K562 (cell line): ENCODE measurements around the gene COMMD4. TPM values are rescaled to one million over a fixed set of nuclear protein-coding genes. Genes with fewer than 3 reads are reported as not detected.

ENCODE experiments used
- ATAC-seq: fragments of 200-7000 bp; cut with Tn5 transposase; 3 replicates; pipeline ENCODE4 v1.9.1; 2020; ENCODE audit warnings: moderate library complexity
- BruUV-seq: library from RNA; stranded (reverse); fragments of 400-500 nt; replicated peaks from 2 replicates; lab custom pipeline; 2021; lab: Mats Ljungman, UMichigan
- CTCF ChIA-PET: fragments of 300-600 bp; formaldehyde crosslinking; extraction: SDS; loops from one replicate; lab custom pipeline; 2021; ENCODE audit warnings: low intra/inter-chr PET ratio; lab: Yijun Ruan, JAX
- POLR2A ChIA-PET: fragments of 300-600, 350-650 bp; sonication (Branson Sonifier 250); formaldehyde crosslinking; extraction: SDS; loops from one replicate; lab custom pipeline; 2021; ENCODE audit warnings: antibody characterized with exemption, inconsistent platforms; lab: Yijun Ruan, JAX
- DNase-seq, 4 experiments: peaks; one replicate each; pipeline versions ENCODE4 v3.0.0 to v3.0.0-alpha.2; 2011 to 2018; ENCODE audit warnings: low spot score in 3 of 4, mixed read lengths in 3 of 4; ENCODE audit errors: extremely low read depth in 1 of 4
- FAIRE-seq: peaks from 2 replicates; lab custom pipeline; 2011; peaks lifted over from hg19 to GRCh38; lab: Jason Lieb, UNC
- H2AFZ ChIP-seq: 2 replicates; pipeline ENCODE4 v1.6.0; 2011; ENCODE audit warnings: low read depth, low read length, control low read depth, inconsistent platforms
- H3K27ac ChIP-seq: fragments of 200-600 bp; 3 replicates; pipeline ENCODE4 v1.8.0; 2011; ENCODE audit warnings: low read depth, mild to moderate bottlenecking, control low read depth, inconsistent platforms, low read length, moderate library complexity, mixed read lengths; ENCODE audit errors: extremely low read depth
- H3K27me3 ChIP-seq, 2 experiments: fragments of 300-600 bp in 1 of 2; 2 replicates in 1 of 2; 3 replicates in 1 of 2; pipeline versions ENCODE4 v1.6.0 to v1.8.0; 2011; ENCODE audit warnings: inconsistent platforms in 2 of 2, low read length in 2 of 2, mild to moderate bottlenecking in 1 of 2, mixed read lengths in 1 of 2, moderate library complexity in 1 of 2; ENCODE audit not compliant: control insufficient read depth in 2 of 2, insufficient read depth in 2 of 2
- H3K36me3 ChIP-seq: fragments of 300-600 bp; 3 replicates; pipeline ENCODE4 v1.8.0; 2011; ENCODE audit warnings: mild to moderate bottlenecking, low read length, inconsistent platforms; ENCODE audit not compliant: control insufficient read depth, insufficient read depth
- H3K4me1 ChIP-seq, 2 experiments: fragments of 200-600 bp in 1 of 2; replicated peaks in 1 of 2; 2 replicates in 1 of 2; 3 replicates in 1 of 2; pipeline versions ENCODE4 v1.5.1 to v1.8.0; 2011; ENCODE audit warnings: inconsistent platforms in 2 of 2, low read length in 2 of 2, mild to moderate bottlenecking in 1 of 2, mixed read lengths in 1 of 2, moderate library complexity in 1 of 2; ENCODE audit not compliant: control insufficient read depth in 2 of 2, insufficient read depth in 2 of 2
- H3K4me2 ChIP-seq: 2 replicates; pipeline ENCODE4 v1.6.1; 2011; ENCODE audit warnings: low read length, control low read depth, inconsistent platforms, mixed read lengths; ENCODE audit not compliant: insufficient read depth
- H3K4me3 ChIP-seq: fragments of 200-600 bp; sonication (generic), shearing (Covaris generic); 2 replicates; pipeline ENCODE4 v1.5.1; 2016; ENCODE audit warnings: control low read depth, inconsistent platforms
- H3K79me2 ChIP-seq: fragments of 200-600 bp; 3 replicates; pipeline ENCODE4 v1.8.0; 2011; ENCODE audit warnings: low read length, inconsistent platforms; ENCODE audit not compliant: control insufficient read depth, insufficient read depth
- H3K9ac ChIP-seq, 2 experiments: 2 replicates each; pipeline versions ENCODE4 v1.6.0 to v1.6.1; 2011; ENCODE audit warnings: low read depth in 2 of 2, low read length in 2 of 2, control low read depth in 1 of 2, inconsistent platforms in 1 of 2, mild to moderate bottlenecking in 1 of 2, mixed read lengths in 1 of 2; ENCODE audit not compliant: insufficient read depth in 1 of 2
- H3K9me1 ChIP-seq: one replicate; pipeline ENCODE4 v1.6.0; 2011; ENCODE audit warnings: inconsistent platforms, mild to moderate bottlenecking, low read length, moderate library complexity; ENCODE audit not compliant: control insufficient read depth, insufficient read depth
- H3K9me3 ChIP-seq: replicated peaks from 2 replicates; pipeline ENCODE4 v1.5.1; 2011; ENCODE audit warnings: low read depth, low read length, inconsistent platforms; ENCODE audit not compliant: control insufficient read depth, insufficient read depth
- H4K20me1 ChIP-seq: replicated peaks from 2 replicates; pipeline ENCODE4 v1.6.1; 2011; ENCODE audit warnings: low read length, inconsistent platforms, mixed read lengths; ENCODE audit not compliant: control insufficient read depth, insufficient read depth
- CEBPB ChIP-seq: fragments of 450-650 bp; IDR thresholded peaks from 2 replicates; pipeline ENCODE4 v1.6.1; 2016; ENCODE audit warnings: missing genetic modification characterization, missing compliant biosample characterization
- RBM25 ChIP-seq: fragments of 200-400 bp; formaldehyde crosslinking; IDR thresholded peaks from 2 replicates; pipeline ENCODE4 v1.6.1; 2018; ENCODE audit warnings: low read length, low read depth, moderate library complexity; ENCODE audit not compliant: severe bottlenecking
- ZNF121 ChIP-seq: sonication (generic); formaldehyde crosslinking; conservative IDR thresholded peaks from 2 replicates; pipeline ENCODE4 v1.8.0; 2022; ENCODE audit warnings: missing genetic modification reagents
- whole genome bisulfite sequencing: fragments of 100-300 bp; shearing (Covaris generic); methylation state at CpG from one replicate; pipeline ENCODE4 v1.1.6; 2016; ENCODE audit warnings: low coverage, mixed read lengths; ENCODE audit not compliant: insufficient coverage; ENCODE audit errors: missing lambda C conversion rate; 5-methylcytosine and 5-hydroxymethylcytosine counted together
- in situ Hi-C: fragments of 300-500 bp; cut with MboI; formaldehyde crosslinking; loops from 4 replicates; pipeline ENCODE4 v1.15.0; 2018; ENCODE audit warnings: inconsistent platforms, mixed read lengths
- intact Hi-C: fragments of 100-400 bp; cut with micrococcal nuclease; formaldehyde crosslinking; loops from 2 replicates; pipeline ENCODE4 v1.14.2; 2022
- polyA plus RNA-seq, 8 experiments: library from polyadenylated mRNA; depleted of rRNA in 4 of 8; stranded (reverse) in 5 of 8; unstranded in 3 of 8; fragments of >200 nt; fragmentation: Nextera tagmentation in 2 of 8; fragmentation: Illumina TruSeq in 1 of 8; extraction: Ambion mirVana in 2 of 8; extraction: Trizol in 1 of 8; gene quantifications; 2 replicates each; pipeline versions ENCODE4 v1.2.1 to v1.2.3, GENCODE V29; 2011 to 2014; ENCODE audit warnings: inconsistent platforms in 1 of 8, missing spikeins in 1 of 8
- total RNA-seq, 7 experiments: library from RNA; depleted of rRNA in 6 of 7; stranded (reverse); fragments of >200 nt in 6 of 7; fragmentation: Illumina TruSeq in 2 of 7; extraction: Trizol in 2 of 7; gene quantifications; 2 replicates each; pipeline versions ENCODE4 v1.2.1 to v1.2.3, GENCODE V29; 2011 to 2021; ENCODE audit warnings: low replicate concordance in 1 of 7
- TF ChIP-seq, protein P1 (sequence below): fragments of 250-450 bp; sonication (Bioruptor Pico); IDR thresholded peaks from 2 replicates; pipeline ENCODE4 v1.8.0; 2021; ENCODE audit warnings: moderate library complexity, mild to moderate bottlenecking, inconsistent platforms

Gene COMMD4
- total and polyA plus RNA-seq, 9 of the 15 experiments (the other 6 are each of a cell fraction or from before 2014, with no cell fraction given) = 20.4 to 140 (median 63.9) TPM

GRCh38 chr15:75369897-75370581 is 34.2 kb downstream of the COMMD4 start:
- Histone ChIP-seq H2AFZ (no peak overlapping the region), H3K79me2 (peaks cover 26% of the 10 kb centered on the region), H3K9ac (peak overlapping the region in 1 of 2 experiments; percentile 98; a peak in 1 of 4 replicates), H3K9me3 (no peaks in the 10 kb centered on the region), H3K4me3 (no peak overlapping the region), H3K4me2 (0 out of 2 replicates have a peak overlapping the region, but pooled peaks have one; percentile 94), H3K27me3 (no peaks in the 10 kb centered on the region), H3K36me3 (peaks cover 77% of the 10 kb centered on the region), H4K20me1 (peaks cover 10% of the 10 kb centered on the region), H3K27ac (no peak overlapping the region), H3K9me1 (peaks cover 4% of the 10 kb centered on the region), H3K4me1 (peaks cover 12 to 14% of the 10 kb centered on the region in 2 experiments; a peak in 4 of 5 replicates)
- FAIRE-seq (peak; percentile 19), ATAC-seq (no peak), DNase-seq (no peak)
- intact Hi-C loops (loop anchor here (2.0 kb wide), 2 partner anchors 271 to 313 kb away; partner anchors contain the start of gene IMP3), in situ Hi-C loops (loop anchor here (5.0 kb wide), 1 partner anchor 307 kb away; no protein-coding TSS in a partner anchor)
- POLR2A ChIA-PET = interaction anchor here (0.7 to 2.0 kb wide), 8 partner anchors 9 to 86 kb away, joined by 3 to 6 read pairs (median 3); no protein-coding TSS in a partner anchor
- TF ChIP-seq ZNF121 (CRISPR knock-in tag) = peak; percentile 91
- peak; percentile 44 for TF ChIP-seq CEBPB
- TF ChIP-seq, protein P1, sequence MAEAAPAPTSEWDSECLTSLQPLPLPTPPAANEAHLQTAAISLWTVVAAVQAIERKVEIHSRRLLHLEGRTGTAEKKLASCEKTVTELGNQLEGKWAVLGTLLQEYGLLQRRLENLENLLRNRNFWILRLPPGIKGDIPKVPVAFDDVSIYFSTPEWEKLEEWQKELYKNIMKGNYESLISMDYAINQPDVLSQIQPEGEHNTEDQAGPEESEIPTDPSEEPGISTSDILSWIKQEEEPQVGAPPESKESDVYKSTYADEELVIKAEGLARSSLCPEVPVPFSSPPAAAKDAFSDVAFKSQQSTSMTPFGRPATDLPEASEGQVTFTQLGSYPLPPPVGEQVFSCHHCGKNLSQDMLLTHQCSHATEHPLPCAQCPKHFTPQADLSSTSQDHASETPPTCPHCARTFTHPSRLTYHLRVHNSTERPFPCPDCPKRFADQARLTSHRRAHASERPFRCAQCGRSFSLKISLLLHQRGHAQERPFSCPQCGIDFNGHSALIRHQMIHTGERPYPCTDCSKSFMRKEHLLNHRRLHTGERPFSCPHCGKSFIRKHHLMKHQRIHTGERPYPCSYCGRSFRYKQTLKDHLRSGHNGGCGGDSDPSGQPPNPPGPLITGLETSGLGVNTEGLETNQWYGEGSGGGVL (CRISPR knock-in tag) = no peak
- peak; percentile 11 for TF ChIP-seq RBM25
- 93% methylated on average over 6 of the region's 7 CpGs for WGBS
- no TSS peak for BruUV-seq
- CTCF ChIA-PET = no interaction called here
